RPMI7951 (cell line): ENCODE measurements around the gene NPHP1. TPM values are rescaled to one million over a fixed set of nuclear protein-coding genes. Genes with fewer than 3 reads are reported as not detected.
A peak's percentile ranks its signal among the peaks of the same experiment; 100 is the strongest.
"Not testable (repeated sequence)": the region's sequence is repeated elsewhere in the genome, so short reads cannot be mapped to it uniquely, and the experiment has no call there.

Experiments used
- DNase-seq: peaks from one replicate; pipeline ENCODE4 v3.0.0-alpha.2; 2012; ENCODE audit warnings: low read depth
- total RNA-seq: library from RNA; depleted of rRNA; stranded (reverse); fragments of >200 nt; shearing (Covaris generic); gene quantifications from 2 replicates; pipeline ENCODE4 v1.2.3, GENCODE V29; 2014

The NPHP1 gene
- total RNA-seq, 1 experiment from 2014 or later, result 9.6 TPM

DNA sequence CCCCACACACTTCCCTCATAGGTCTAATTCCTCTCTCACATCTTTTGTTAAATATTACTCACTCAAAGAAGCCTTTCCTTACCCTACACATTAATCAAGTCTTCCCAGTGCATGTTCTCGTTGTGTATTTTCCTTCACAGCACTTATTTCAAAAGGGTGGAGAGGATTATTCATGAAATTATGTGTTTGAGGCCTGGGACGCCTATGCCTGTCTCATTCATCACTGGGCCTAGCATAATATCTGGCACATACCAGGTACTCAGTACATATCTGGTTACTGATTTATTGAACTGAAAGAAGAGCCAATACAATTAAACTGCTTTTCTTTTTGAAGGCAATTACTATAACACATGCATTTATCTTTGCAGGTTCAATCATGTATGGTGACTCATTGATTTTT lies 74.1 kb downstream of the NPHP1 start:
- DNase-seq, result no peak

DNA sequence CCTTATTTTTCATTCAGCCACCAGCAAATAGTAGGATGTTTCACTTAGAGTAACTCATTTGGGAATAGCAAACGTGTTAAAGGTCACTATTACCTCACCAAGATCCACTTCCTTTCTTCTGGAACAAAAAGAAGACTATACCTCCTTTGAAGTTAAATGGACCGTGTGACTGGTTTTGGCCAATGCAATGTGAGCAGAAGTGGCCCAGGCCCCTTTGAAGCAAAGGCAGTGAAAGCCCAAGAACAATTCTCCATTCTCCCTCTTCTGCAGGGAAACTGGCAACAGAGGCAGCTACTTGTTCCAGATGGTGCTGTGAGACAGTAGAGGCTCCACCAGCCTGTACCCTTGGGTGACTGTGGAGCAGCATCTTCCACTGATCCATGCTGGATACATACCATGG lies 77.9 kb downstream of the NPHP1 start:
- no peak for DNase-seq

DNA sequence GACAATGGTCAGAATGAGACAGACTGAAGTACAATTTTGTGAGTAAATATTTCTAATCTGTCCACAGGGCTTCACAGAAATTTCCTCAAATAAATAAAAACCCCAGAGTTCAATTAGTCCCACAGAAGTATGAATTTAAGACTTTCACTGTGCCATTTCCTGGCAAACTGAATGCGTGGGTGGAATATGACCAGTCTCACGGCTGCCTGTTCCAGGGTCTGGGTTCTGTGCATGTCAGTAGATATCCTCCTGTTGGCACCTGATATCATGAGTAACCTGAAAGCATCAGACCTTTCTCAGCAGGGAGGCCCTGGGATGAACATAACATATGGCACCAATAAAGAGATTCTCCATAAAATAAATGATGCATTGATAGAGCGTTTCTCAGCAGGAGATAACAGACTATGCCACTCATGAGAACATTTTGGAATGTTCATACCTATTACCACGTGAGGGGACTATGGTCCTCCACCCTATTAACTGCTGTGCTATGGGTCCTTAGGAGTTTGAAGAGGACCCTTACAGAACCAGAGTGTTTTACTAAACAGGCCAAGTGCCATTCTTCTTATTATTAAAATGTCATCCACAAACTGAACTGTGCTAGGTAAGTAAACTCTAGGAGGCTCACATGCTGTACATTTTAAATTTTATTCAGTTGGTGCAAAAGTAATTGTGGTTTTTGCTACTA lies 78.6 kb downstream of the NPHP1 start:
- DNase-seq, result no peak

DNA sequence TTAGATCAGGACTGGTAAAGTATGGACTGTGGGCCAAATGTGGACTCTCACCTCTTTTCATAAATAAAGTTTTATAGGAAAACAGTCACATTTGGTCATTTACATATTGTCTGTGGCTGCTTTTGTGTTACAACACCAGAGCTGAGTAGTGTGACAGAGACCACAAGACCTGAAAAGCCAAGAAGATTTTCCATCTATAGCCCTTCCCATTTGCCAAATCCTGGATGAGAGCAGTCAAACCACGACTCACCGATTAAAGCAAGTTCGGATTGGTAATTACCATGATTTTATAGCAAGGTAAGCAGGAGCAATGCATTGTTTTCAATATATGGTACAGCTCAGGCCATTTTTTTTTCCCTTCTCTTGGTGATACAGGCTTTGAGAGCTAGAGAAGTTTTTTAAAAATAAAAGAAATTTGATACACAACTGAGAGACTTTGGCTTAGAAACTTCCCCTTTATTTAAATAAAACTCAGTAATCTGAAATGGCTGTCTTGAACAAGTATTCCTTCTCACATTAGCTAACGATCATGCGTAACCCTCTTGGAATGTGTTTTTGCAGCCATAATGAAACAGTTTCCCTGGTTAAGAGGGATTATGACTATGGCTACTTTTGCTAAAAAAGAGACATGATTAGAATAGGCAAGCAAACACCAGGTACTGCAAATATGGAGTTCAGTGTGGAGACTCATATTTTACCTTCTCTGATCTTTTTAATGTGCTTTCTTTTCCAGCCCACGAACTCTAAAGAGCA lies 79.7 kb downstream of the NPHP1 start:
- peak; percentile 30 for DNase-seq

DNA sequence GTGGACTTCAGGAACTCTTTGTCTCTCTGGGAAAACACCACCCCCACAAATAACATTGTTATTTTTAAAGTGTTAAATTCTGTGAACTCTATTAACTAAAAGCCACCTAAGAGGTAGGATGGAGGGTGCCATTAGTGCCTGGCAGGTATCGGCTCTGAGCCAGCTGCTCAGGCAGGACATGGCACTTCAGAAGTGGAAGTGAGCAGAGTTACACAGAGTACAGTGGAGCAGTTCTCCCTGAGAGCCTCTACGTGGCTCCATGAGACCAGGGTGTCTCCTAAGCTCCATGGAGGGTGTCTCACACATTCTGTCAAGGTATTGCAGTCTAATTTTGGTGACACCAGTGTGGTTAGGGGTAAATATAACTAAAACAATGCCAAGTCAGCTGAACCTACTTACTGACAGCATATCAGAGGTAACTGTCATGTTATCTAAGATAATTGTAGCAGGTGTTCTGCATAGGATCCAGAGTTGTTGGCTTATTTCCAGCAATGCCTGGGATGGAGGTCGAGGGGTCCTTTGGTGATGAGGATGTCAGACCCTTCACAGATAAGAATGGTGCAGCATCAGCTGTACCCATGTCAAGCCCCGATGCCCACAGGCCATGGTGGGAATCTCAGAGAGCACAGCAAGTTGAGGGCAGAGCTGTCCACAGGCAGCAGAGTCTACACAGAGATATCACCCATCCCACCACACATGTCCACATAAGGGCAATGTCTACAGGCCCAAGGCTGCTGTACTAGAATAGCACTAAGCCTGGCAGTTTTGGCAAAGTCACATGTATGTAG lies 80.6 kb downstream of the NPHP1 start:
- DNase-seq, result no peak

DNA sequence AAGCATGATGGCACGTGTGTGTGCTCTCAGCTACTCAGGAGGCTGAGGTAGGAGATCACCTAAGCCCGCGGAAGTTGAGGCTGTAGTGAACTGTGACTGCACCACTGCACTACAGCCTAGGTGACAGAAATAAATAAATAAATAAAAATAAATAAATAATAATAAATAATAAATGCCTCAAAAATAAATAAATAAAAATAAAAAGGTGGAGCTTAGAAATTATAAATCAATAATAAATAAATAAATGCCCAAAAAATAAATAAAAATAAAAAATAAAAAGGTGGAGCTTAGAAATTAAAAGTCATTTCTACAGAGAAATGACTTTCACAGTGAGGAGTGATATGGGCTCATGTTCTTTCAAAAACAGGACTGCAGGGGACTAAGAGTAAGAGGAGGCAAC lies 83.2 kb downstream of the NPHP1 start:
- DNase-seq, result no peak

DNA sequence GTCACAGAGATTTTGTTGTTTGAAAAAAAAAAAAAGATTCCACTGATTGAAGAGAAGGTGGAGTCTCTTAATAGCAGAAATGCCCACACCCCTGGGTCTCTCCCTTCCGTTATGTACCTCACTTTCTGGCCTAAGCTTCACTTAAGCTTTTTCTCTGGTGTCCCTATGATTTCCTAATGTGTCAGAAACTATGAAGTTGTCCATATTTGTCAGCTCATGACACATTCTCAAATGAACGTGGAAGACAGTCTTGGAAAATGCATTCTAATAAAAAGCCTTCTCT lies 83.8 kb downstream of the NPHP1 start:
- DNase-seq, result no peak

DNA sequence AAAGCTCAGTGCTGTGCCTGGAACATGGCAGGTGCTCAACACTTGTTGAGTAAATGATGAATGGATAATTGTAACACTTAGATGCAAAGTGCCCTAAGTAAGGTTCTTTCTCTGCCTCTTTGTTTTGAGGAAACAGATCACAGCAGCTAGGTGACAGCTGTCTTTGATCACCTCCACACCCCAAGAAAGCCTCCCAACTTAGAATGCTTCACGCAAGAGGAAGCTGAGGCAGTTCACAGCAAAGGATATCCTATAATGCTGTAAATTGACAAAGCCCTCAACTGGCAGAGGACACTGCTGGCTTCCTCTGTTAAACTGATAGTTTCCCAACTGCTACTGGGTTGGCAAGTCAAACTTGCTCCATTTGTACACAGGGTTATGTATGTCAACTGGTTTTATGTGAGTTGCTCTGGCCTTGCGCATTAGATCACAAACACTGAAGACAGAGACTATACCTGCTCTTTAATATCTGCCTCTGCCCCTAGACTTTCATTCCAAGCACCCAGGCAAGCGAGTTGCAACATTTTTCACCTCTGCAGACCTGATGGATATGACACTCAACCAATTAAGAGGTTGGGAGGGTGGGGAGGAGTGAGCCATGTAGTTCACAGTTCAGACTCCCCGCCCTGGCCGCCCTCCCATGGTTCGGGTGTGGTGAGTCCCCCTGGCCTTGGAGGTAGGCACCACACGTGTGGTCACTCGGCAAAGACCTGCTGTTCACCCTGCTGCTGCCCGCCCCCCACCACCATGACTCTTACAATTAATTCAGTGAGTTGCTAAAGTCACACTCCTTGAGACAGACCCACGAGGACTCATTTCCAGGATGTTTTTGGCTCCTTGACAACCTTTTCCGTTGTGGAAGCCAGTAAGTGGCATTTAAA lies 84.4 kb downstream of the NPHP1 start:
- no peak for DNase-seq

DNA sequence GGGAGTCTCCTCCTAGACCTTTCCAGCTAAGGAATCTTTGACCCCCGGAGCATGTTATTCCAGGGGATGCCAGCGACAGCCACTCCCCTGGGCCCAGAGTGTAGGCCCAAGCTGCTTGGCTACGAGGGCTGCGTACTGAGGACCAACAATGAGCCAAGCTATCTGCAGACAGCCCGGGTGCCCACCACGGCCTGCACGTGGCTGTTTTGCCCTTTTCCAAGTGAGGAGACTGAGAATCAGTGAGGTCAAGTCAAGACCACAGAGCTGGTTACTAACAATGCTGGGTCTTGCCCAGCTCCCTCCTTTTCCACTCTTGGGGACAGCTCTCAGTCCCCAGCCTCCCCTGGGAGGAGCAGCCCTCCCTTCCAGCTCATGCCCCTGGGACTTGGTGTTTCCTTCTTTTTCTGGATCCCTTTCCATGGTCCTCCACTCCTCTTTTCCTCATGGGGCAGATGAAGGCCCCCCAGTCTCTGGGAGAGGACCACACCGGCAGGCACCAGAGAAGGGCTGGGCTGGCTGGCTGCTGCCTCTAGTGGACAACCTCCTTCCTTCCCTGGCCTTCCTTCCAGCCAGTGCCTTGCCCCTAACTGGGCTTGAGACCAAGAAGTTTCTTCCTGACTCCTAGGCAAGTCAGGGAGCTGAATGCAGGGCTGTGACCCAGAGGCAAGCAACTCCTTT lies 88.6 kb downstream of the NPHP1 start:
- DNase-seq, result peak; percentile 64

DNA sequence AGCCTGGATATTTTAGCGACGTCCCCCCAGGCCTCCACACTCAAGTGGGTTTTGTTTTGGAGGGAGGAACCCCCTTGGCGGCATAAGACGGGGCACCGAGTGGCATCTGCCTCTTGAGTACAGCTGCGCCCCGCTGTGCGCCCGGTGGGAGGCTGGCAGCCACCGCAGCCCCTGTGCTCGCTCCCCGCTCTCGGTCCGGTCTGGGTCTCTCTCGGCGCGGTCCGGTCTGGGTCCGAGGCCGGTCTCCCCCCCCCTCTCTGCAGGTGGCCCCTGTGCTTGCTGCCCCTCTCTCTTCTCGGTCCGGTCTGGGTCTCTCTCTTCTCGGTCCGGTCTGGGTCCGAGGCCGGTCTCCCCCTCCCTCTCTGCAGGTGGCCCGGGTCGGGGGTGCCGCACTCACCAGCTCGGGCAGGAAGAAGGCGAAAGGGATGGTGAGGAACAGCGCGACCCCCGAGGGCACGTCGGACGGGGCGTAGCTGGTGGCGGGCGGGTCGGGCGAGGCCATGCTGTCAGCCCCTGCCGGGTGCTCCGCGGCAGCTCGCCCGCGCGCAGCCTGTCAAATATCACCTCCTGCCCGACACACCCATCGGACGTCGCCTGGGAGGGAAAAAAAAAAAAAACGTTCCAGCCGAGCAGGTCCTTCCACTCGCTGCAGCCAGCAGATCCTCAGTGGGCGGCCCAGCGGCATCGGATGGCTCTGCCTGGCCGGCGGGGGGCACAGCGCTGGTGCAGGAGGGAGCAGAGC lies 89.4 kb downstream of the NPHP1 start, which contains the start of gene MALL:
TSS of gene MALL (minus strand) at position 532 of the 742 bp plus-strand sequence. CDS start at position 502, 30 bp downstream.
- peak; percentile 44 for DNase-seq

DNA sequence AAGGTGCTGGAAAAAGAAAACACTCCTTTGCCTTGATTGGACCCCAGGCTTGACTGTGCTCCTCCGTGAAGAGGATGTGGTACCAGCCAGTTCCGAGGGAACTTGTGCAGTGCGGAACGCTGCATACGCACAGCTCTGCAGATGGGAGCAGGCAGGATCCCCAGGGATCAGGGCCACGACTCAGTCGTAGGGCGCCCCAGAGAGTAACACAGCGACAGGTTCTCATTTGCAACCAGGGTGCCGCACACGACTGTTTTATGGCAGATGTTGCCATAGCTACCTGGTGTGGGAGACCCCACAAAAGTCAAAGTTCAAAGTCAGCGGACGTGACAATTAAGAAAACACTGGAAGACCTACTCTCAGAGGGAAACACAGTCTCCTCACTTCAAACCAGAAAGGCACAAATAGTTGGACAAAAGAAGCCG lies 90.0 kb downstream of the NPHP1 start:
- DNase-seq, result no peak

DNA sequence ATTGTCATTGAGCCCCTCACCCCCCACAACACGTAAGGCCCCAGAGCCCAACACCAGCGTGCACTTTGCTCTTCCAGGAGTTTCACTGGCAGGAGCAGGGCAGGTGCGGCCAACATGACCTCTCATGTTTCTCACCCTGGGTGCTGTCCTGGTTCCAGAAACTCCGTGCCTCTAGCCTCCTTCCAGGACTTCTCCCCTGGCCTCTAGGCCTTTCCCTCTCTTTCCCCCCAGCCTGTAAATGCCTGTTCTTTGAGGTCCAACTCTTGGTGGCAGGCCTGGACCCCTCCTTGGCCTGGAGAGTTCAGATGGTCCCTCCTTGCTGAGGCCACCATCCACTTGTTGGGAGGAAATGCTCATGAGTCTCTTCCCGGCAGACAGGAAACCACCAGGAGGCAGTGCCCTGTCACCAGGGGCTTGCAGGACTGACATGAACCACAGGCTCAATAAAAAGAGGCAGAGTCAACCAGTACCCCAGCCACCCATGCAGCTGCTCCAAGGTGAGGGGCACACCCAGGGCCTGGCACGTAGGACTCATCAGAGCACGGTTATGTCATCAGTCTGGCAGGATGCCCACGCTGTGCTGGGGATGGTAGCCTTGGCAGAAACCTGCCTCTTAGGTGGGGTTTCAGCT lies 90.7 kb downstream of the NPHP1 start:
- peak; percentile 21 for DNase-seq

DNA sequence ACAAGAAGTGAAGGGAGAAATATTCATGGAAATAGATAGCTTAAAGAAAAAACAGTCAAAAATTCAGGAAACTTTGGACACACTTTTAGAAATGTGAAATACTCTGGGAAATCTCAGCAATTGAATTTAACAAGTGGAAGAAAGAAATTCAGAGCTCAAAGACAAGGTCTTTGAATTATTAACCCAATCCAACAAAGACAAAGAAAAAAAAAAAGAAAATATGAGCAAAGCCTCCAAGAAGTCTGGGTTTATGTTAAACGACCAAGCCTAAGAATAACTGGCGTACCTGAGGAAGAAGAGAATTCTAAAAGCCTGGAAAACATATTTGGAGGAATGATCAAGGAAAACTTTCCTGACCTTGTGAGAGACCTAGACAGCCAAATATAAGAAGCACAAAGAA lies 96.5 kb downstream of the NPHP1 start:
- not testable (repeated sequence) for DNase-seq

DNA sequence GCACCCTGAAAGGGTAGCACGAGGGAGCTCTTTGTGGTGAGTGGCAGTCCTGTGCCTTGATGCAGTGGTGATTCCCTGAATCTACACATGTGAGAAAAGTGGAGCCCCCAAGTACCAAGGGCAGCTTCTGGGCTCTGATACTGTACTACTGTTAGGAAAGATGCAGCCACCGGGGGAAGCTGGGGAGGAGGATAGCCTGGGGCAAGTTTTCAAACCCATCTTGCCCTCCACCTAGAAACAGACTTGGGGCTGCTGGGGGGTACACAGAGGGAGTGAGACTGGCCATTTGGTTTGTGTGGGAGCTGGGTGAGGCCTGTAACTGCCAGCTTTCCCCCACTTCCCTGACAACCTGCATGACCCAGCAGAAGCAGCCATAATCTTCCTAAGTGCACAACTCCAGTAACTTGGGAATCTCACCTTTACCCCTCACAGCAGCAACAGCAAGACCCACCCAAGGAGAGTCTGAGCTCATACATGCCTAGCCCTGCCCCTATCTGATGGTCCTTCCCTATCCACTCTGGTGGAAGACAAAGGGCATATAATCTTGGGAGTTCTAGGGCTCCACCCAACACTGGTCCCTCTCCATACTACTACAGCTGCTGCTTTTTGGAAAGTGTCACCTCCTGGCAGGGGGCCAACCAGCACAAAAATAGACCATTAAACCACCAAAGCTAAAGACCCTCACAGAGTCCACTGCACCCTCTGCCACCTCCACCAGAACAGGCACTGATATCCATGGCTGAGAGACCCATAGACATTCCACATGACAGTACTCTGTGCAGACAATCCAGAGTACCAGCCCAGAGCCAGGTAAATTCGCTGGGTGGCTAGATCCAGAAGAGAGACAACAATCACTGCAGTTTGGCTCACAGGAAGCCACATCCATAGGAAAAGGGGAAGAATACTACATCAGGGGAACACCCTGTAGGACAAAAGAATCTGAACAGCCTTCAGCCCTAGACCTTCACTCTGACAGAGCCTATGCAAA lies 97.4 kb downstream of the NPHP1 start:
- DNase-seq, result no peak

DNA sequence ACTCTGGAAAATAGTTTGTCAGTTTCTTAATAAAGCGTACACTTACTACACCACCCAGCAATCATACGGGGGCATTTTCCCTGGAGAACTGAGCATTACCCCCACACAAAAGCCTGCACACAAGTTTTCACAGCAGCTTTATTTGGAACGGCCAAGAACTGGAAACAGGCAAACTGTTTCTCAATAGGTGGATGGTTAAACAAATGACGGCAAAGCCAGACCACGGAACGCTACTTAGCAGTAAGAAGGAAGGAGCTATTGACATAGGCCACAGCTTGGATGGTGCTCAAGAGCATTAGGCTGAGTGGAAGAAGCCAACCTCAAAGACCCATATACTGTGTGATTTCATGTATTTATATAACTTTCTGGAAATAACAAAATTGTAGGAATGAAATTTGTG lies 98.2 kb downstream of the NPHP1 start:
- peak; percentile 67 for DNase-seq

DNA sequence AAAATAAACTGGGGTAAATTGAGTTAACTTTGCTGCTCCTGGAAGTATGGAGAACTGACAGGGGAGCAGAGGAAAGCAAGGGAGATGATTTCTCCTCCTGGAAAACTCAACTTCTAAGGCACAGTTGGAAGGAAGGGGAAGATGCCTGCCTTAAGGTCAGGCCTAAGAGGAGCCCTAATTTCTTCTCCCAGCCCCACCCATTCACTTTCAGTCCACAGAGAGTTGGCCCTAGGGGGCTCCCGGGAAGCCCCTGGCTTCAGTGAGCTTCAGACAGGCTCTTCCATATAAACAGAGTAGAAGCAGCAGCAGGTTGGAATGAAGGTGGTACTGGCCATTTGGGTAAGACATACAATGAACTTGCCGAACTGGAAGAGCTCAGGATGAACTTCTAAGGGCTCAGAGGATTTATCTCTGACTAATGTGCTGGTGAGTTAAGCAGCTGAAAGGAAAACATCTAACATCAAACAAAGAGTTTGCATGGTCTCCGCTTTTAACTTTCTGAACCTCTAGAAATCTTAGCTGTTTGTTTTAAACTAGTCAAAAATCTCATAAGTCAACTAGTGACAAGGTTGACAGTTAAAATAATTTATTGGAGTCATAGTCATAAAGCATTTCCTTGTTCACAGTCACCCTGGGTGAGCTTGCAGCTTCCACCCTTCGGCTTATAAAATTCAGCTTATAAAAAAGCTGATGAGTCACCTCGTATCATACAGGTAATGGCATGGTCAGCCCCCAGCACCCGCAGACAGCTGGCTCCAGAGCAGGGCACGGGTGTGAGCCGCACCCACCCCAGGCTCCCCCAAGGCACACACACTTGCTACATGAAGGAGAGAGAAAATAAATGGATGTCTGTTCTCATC lies 99.0 kb downstream of the NPHP1 start:
- peak; percentile 79 for DNase-seq

DNA sequence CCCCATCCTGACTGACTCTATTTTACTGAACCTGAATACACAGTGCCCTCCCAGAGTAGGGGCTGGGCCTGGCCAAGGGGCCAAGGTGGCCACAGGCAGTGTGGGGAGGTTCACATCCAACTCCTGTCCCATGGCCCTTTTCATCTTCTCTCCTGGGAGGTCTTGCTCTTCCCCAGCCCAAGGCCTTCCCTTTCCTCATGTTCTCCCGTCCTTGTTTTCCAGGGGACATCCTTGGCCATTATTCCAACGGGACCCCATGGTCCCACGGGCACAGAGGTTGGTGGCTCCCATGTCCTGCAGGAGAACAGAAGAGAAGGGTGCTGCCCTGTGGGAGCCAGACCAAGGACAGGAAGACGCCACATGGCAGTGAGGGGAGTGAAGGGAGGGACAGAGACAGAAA lies 99.6 kb downstream of the NPHP1 start:
- no peak for DNase-seq
